ACHN (cell line): Measurements from ENCODE around the gene BICD1.

Experiments used
- DNase-seq: peaks from one replicate; pipeline ENCODE4 v3.0.0-alpha.2; 2015
- in situ Hi-C: cut with HindIII; loops from 2 replicates; pipeline ENCODE4 v1.10.0; 2017; ENCODE audit warnings: low sequenced_read_pairs, low pct_ligation_motif_present, low pct_unique_long_range_greater_than_20kb

Gene BICD1

DNA sequence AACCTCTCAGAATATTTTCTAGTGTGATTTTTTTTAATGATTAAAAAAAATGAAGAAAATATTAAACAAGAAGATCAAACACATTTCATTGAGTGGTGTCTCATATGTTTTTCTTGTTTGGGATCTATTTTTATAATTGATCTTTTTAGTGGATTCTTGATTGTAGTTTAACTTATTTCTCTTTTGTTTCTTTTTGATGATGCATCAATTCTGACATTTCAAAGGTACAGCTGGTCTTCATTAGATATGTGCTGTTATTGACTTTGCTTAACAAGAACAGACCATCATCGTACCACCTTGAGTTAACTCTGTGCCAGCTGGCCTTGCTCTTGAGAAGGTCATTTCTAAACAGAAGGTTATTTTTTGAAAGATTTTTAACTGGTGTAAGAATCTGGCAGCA, 246.9 kb downstream of the BICD1 start:
- in situ Hi-C loops, result loop anchor here (25.0 kb wide), 1 partner anchor 284 kb away; no protein-coding TSS in a partner anchor
- no peak for DNase-seq

- no peak for DNase-seq
- in situ Hi-C loops, result loop anchor here (25.0 kb wide), 1 partner anchor 280 kb away; no protein-coding TSS in a partner anchor
Measured at GRCh38 chr12:32357601-32358249, 251.1 kb downstream of the BICD1 start.

DNA sequence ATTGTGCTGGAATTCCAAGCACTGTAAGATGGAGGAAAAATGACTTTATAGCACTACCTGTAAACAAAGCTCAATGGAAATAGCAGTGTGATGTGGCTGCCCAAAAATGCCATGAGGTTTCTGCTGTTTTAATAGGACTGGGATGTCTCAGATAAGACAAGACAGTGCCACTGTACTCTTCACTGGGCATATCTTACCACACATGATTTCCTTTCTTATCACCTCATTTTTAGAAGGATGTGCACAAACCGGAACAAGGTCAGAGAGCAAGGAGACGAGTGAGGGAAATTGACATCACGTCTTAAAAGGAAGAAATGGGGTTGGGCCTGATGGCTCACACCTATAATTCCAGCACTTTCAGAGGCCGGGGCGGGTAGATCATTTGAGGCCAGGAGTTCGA, 254.3 kb downstream of the BICD1 start:
- DNase-seq, result no peak
- in situ Hi-C loops, result loop anchor here (25.0 kb wide), 1 partner anchor 276 kb away; no protein-coding TSS in a partner anchor

GRCh38 chr12:32362892-32363291, 256.2 kb downstream of the BICD1 start:
- no peak for DNase-seq
- in situ Hi-C loops, result loop anchor here (25.0 kb wide), 1 partner anchor 274 kb away; no protein-coding TSS in a partner anchor

GRCh38 chr12:32365473-32366064, 258.9 kb downstream of the BICD1 start:
- in situ Hi-C loops, result loop anchor here (25.0 kb wide), 1 partner anchor 272 kb away; no protein-coding TSS in a partner anchor
- peak; percentile 81 for DNase-seq

DNA sequence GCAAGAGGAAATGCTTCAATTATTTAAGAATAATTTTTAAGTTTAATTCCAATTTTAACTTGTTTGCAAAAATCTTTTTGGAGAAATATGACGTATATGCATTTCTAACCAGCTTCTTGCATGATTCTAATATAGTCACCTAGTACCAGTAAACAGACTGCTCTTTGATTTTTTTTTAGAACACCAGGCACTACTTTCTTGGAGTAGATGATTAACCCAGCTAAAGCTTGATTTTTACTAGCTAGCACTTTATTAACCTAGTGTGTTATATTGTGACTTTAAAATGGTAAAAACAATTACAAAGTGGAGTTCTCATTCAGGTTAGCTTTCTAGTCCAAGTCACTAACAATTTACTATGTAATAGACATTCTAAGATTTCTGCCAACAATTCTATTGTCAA, 260.1 kb downstream of the BICD1 start:
- peak; percentile 44 for DNase-seq
- in situ Hi-C loops, result loop anchor here (25.0 kb wide), 1 partner anchor 271 kb away; no protein-coding TSS in a partner anchor

GRCh38 chr12:32367381-32367780, 260.7 kb downstream of the BICD1 start:
- in situ Hi-C loops, result loop anchor here (25.0 kb wide), 1 partner anchor 270 kb away; no protein-coding TSS in a partner anchor
- DNase-seq, result no peak

DNA sequence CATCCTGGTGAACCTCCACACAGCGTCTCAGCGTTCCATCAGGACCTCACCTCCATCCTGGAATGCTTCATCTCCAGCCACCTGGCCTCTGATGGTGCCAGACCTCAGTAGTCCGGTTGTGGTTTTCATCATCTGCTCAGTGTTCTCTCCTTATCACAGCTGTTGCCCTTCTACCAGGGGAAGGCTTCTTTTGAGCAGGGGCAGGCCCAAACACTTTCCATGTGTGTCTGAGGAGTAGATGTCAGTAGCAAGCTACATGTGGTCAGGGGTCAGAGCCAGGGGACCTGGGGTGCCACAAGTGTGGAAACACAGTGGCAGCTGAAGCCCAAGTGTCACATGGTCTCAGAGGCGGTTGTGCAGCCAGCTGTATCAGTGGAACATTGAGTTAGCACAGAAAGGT, 262.6 kb downstream of the BICD1 start:
- in situ Hi-C loops, result loop anchor here (25.0 kb wide), 1 partner anchor 268 kb away; no protein-coding TSS in a partner anchor
- DNase-seq, result no peak

GRCh38 chr12:32377344-32378055, 270.9 kb downstream of the BICD1 start:
- DNase-seq, result no peak
- in situ Hi-C loops, result no loop called here

DNA sequence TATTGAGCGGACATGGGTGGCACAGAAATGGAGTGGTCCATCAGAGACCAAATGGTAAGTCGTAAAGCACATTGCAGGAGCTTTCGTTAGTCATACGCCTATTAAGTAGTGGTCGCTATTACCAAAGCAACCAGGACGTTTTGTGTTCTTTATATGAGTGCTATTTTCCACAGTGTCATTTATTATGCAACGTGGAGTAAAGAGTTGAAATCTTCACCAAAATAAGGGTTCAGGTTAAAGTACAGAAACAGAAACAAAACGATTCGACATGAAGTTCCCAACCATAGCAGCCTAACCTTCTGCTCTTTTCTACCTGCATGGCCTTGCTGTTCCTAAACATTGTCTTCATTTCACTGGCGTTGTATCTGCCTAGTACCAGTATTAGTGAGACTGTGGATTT, 272.6 kb downstream of the BICD1 start:
- in situ Hi-C loops, result no loop called here
- DNase-seq, result no peak

DNA sequence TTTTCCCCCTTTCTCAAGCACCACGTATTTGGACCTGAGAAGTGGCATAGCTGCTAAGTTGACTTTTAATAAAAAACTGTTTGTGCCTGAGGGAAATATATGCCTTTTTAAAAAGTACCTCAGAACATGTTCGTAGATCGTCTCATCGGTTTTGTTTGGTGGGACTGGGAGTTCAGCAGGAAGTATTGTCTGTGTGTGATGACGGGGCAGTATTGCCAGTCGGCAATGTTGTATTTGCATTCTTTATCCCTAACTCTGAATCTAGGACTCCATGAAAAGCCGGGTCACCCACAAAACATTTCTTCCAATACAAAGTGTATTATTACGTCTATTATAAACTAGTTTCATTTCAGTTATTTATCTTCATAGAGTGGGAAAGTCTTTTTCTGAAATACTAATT, 273.0 kb downstream of the BICD1 start:
- no peak for DNase-seq
- in situ Hi-C loops, result no loop called here

GRCh38 chr12:32382226-32382625, 275.6 kb downstream of the BICD1 start:
- DNase-seq, result no peak
- in situ Hi-C loops, result no loop called here

DNA sequence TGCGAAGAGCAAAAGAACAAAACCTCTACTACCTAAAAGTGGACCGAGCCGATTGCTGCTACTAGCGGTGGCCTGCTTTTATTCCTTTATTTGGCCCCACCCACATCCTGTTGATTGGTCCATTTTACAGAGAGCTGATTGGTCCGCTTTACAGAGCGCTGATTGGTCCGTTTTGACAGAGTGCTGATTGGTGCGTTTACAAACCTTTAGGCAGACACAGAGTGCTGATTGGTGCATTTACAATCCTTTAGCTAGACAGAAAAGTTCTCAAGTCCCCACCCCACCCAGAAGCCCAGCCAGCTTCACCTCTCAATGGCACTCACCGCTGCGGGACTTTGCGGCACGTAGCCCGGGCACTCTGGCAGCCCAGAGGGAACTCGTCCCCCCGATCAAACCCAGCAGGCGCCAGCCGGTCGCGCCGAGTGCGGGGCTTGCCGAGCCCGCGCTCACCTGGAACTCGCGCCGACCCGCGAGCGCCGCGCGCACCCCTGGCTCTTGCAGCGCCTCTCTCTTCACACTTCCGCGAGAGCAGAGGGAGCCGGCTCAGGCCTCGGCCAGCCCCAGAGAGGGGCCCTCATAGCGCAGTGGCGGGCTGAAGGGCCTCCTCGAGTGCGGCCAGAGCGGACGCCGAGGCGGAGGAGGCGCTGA, 284.0 kb downstream of the BICD1 start:
- peak; percentile 84 for DNase-seq
- in situ Hi-C loops, result no loop called here

DNA sequence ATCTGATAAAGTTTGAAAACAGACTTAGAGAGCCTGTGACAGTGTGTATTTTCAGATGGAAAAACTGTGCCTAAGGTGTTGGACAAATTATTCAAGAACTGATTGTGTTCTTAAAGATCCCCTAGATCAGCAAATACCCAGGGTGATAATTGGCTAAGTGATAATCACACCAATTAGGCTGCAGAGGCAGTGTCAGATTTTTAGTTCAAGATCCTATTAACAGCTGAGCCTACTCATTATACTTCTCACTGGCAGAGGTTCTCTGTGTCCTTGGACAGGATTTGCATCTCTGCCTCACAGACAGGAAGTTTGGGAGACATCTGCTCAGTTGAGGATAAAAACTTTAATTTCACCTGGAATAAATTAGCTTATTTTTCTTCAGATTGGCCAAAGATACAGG, 288.4 kb downstream of the BICD1 start:
- in situ Hi-C loops, result no loop called here
- no peak for DNase-seq

GRCh38 chr12:32397696-32398095, 291.0 kb downstream of the BICD1 start:
- DNase-seq, result no peak

GRCh38 chr12:32398181-32398580, 291.5 kb downstream of the BICD1 start:
- DNase-seq, result no peak
- in situ Hi-C loops, result no loop called here

More at GRCh38 chr12:32397696-32398095, 291.0 kb downstream of the BICD1 start:
- in situ Hi-C loops, result no loop called here

DNA sequence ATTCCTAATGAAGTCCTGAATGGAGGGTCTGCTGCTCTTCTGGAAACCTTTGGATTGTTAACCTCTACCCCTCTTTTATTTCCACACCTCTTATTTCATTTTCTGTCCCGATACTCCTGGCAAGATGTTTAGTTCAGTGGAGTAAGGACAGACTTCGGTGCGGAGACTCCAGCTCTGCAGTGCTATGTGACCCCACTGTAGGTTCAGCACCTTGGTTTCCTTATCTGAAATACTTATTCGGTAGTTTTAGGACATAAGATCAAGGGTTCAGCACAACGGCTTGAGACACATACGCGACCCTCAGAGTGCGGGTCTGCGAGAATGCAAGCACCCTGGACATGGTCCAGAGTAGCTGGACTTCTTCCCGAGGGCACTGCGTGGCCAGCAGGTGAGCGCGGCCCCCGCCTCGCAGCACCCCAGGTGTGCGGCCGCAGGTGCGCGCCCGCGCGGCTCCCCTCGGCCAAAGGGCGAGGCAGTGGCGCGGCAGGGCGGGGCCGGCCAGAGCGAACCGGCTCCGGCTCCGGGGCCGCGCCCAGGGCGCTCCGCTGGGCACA, 292.2 kb downstream of the BICD1 start:
- in situ Hi-C loops, result no loop called here
- DNase-seq, result no peak

DNA sequence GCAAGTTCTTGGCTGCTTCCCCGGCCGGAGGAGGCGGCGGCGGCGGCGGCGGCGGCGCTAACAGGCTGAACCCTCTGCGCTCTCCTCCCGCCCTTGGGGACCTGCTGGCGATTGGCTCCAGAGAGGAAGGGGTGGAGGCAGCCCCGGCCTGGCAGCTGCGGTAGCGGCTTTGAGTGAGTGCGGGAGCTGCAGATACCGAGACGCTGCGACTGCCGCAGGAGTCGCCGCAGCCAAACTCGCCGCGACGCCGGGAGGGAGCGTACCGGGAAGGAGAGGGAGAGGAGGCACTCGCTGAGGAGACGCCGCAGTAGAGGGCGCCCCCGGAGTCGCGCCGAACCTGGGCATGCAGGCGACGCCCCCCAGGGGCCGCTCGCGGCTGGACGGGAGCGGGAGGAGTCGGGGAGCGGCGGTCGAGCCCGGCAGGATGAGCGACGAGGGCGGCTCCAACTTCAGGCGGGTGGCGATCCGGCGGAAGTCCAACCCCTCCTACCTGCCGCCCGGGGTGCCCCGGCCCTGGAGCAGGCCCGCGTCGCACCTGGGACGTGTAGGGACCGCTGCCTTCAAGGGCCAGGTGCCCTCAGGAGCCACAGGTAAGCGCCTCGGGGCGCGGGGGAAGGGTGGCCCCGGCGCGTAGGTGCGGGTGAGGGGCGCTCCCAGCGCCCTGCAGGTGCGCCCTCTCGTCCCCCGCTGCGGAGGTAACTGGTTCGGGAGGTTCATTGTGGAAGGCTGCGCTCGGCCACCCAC, 292.9 kb downstream of the BICD1 start, which contains the start of gene FGD4:
Gene FGD4, plus strand, starts transcription at position 189 of the 744 bp plus-strand sequence.
- in situ Hi-C loops, result no loop called here
- peak; percentile 95 for DNase-seq
